Naive thymus-derived CD8-positive, alpha-beta T cell (primary cell): Measurements from ENCODE around the gene IL21. TPM values are rescaled to one million over a fixed set of nuclear protein-coding genes. Genes with fewer than 3 reads are reported as not detected.
A peak's percentile ranks its signal among the peaks of the same experiment; 100 is the strongest.

Source experiments
- ATAC-seq, 2 donors: fragments of 150-1000 bp; cut with Tn5 transposase in 1 of 2; sonication (Bioruptor Pico), chemical (Tn5 transposase) in 1 of 2; 1 replicate in 1 of 2; 2 replicates in 1 of 2; pipeline ENCODE4 v1.10.0; 2021; ENCODE audit warnings: mild to moderate bottlenecking in 2 of 2, moderate library complexity in 2 of 2
- POLR2A ChIA-PET: fragments of 350-600 bp; sonication (Branson Sonifier 250); formaldehyde crosslinking; loops from one replicate; lab custom pipeline; 2021; ENCODE audit warnings: antibody characterized with exemption; lab: Charles Lee
- DNase-seq, 10 donors: peaks; one replicate each; pipeline versions ENCODE4 v3.0.0 to v3.0.0-alpha.2; 2020 to 2022
- H3K27ac Mint-ChIP-seq, 10 donors: one replicate each; pipeline ENCODE4 v1.8.0; 2020 to 2022; ENCODE audit warnings: mild to moderate bottlenecking in 10 of 10, mixed read lengths in 10 of 10, moderate library complexity in 4 of 10, inconsistent platforms in 1 of 10
- H3K27me3 Mint-ChIP-seq, 5 donors: one replicate each; pipeline ENCODE4 v1.8.0; 2021 to 2022; ENCODE audit warnings: mixed read lengths in 5 of 5
- H3K36me3 Mint-ChIP-seq, 3 donors: one replicate each; pipeline ENCODE4 v1.8.0; 2020 to 2022; ENCODE audit warnings: mixed read lengths in 3 of 3, mild to moderate bottlenecking in 2 of 3, inconsistent platforms in 1 of 3
- H3K4me1 Mint-ChIP-seq, 4 donors: one replicate each; pipeline ENCODE4 v1.8.0; 2021 to 2022; ENCODE audit warnings: mixed read lengths in 4 of 4
- H3K4me3 Mint-ChIP-seq, 10 donors: one replicate each; pipeline ENCODE4 v1.8.0; 2020 to 2022; ENCODE audit warnings: mild to moderate bottlenecking in 10 of 10, mixed read lengths in 10 of 10, moderate library complexity in 6 of 10, inconsistent platforms in 1 of 10
- H3K9me3 Mint-ChIP-seq, 9 donors: one replicate each; pipeline ENCODE4 v1.8.0; 2020 to 2022; ENCODE audit warnings: mixed read lengths in 9 of 9, mild to moderate bottlenecking in 3 of 9, inconsistent platforms in 1 of 9, moderate library complexity in 1 of 9
- polyA plus RNA-seq, 3 donors: library from polyadenylated mRNA; unstranded; fragments of 300-500 nt; fragmentation: Illumina TruSeq; gene quantifications; one replicate each; pipeline ENCODE4 v1.2.3, GENCODE V29; 2021
- total RNA-seq, 8 experiments: library from RNA in 2 of 8; stranded (reverse) in 2 of 8; gene quantifications; one replicate each; pipeline ENCODE4 v1.2.3 and lab custom pipeline; 2021 to 2026

IL21 gene
- total and polyA plus RNA-seq, 5 experiments from 2014 or later: not detected

DNA sequence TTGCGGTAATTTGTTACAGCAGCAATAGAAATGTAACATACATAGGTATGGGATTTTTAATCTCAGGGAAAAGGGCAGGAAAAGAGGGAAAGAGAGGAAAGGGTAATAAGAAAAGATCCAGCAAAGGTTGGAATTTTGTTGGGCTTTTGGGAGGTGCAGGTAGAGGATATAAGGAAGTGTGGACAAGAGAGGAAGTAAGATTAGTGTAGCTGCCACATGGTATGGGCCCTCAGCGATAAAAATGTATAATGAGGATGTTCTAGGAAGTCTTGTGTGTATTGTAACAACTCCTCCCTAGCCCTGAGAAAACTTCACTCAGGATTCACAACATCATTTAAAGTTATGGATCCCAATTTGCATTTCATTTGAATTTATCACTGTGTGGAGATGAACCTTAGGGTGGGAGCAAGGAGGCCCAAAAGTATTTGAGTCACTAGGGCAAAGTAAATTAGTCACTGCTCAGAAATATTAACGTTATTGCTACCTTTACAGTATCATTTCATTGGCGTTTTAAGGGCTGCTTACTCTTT is 2.8 kb upstream of the IL21 start:
- POLR2A ChIA-PET: no interaction called here
- H3K27me3 Mint-ChIP-seq: peaks cover 0 to 4% (median 0%) of the 10 kb centered on the region in 5 donors
- DNase-seq: no peak
- H3K4me3 Mint-ChIP-seq: no peak overlapping the region
- H3K27ac Mint-ChIP-seq: no peak overlapping the region
- H3K36me3 Mint-ChIP-seq: no peaks in the 10 kb centered on the region
- H3K9me3 Mint-ChIP-seq: no peaks in the 10 kb centered on the region
- no peak for ATAC-seq
- H3K4me1 Mint-ChIP-seq: no peaks in the 10 kb centered on the region

- no peak for DNase-seq
- no peak overlapping the region for H3K4me3 Mint-ChIP-seq
These were observed 1.5 kb upstream of the IL21 start for GRCh38 chr4:122622400-122622799.

GRCh38 chr4:122619611-122620010 is 1.3 kb downstream of the IL21 start:
- Mint-ChIP-seq H3K27ac (no peak overlapping the region), H3K9me3 (no peaks in the 10 kb centered on the region), H3K4me3 (no peak overlapping the region), H3K36me3 (no peaks in the 10 kb centered on the region), H3K27me3 (no peaks in the 10 kb centered on the region), H3K4me1 (no peaks in the 10 kb centered on the region)
- POLR2A ChIA-PET: no interaction called here
- ATAC-seq (no peak), DNase-seq (no peak)

More at GRCh38 chr4:122622400-122622799, 1.5 kb upstream of the IL21 start:
- Mint-ChIP-seq H3K27ac (no peak overlapping the region), H3K36me3 (no peaks in the 10 kb centered on the region), H3K4me1 (no peaks in the 10 kb centered on the region), H3K9me3 (no peaks in the 10 kb centered on the region), H3K27me3 (no peaks in the 10 kb centered on the region)
- ATAC-seq: no peak
- POLR2A ChIA-PET: no interaction called here

DNA sequence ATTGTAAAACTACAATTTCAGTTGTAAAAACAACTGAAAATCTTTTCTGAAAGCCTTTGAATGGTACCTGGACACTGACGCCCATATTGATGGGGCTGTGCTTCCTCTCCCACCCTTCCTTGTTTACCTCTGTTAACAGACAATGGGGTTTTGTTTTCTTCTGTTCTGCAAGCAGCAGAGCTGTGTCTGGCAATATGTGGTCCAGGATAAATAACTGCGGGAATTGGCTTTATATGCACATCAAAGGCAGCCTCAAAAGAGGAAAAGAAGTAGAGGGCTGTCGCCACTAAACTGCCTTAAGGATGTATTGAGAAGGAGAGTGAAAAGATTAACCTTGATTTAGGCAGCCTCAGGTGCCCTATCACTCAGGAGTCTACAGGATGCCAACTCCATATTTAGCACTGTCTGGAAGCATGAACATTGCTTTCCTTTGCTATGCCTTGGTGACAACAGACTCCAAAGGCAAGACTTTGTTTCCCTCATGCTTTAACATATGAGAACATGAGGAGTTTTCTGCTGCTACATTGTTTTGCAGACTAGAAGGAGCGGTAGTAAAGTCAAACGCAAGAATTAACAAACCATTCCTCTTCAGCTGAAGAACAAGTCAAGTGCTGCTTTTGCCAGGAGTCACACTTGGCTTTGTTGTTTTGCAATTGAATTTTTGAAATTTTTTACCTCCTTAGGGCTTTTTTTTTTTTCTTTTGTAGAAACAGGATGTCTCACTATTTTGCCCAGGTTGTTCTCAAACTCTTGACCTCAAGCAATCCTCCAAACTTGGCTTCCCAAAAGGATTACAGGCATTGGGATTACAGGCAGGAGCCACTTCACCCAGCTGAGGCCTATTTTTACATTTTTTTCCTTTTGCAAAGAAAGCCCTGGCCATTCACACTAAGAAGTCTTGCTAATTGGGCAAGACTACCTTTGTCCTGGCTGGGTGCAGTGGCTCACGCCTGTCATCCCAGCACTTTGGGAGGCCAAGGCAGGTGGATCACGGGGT is 3.0 kb downstream of the IL21 start:
- Mint-ChIP-seq H3K9me3 (no peaks in the 10 kb centered on the region), H3K27me3 (no peaks in the 10 kb centered on the region), H3K27ac (no peak overlapping the region)

DNA sequence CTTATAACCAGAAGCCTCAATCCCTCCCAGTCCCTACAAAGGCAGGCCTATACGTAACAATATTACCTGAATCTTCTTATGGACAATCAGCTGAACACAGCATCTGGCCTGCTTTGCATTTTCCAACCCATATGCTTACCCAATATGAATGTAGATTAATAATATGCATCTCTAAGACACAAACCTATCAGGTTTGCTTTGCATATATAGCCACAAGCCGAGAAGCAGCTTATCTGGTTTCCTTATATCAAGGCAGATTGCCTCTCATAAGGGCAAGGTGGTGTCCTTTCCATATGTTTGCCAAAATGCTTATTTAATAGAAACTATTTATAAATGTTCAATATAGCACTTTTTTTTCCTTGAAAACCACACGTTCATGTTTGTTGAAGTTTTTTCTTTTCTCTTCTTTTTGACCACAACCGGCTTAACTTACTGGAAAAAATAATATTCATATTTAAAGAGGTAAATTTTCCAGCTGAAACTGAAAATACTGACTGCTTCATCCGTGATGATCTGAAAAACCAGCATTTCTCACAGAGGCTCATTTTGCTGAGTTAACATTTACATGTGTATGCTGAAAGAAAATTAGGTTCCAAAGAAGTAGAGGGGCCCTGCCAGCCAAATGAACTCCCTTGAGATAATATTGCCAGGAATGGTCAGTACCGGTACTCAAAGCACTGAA is 3.8 kb downstream of the IL21 start:
- Mint-ChIP-seq H3K4me3 (no peak overlapping the region), H3K36me3 (no peaks in the 10 kb centered on the region), H3K27me3 (peaks cover 0 to 1% (median 0%) of the 10 kb centered on the region in 5 donors), H3K27ac (no peak overlapping the region), H3K4me1 (no peaks in the 10 kb centered on the region), H3K9me3 (no peaks in the 10 kb centered on the region)
- ATAC-seq (no peak), DNase-seq (no peak)
- POLR2A ChIA-PET: no interaction called here

More for the DNA sequence above, 3.0 kb downstream of the IL21 start:
- Mint-ChIP-seq H3K36me3 (no peaks in the 10 kb centered on the region), H3K4me1 (no peaks in the 10 kb centered on the region), H3K4me3 (no peak overlapping the region)
- ATAC-seq: no peak
- DNase-seq: no peak
- POLR2A ChIA-PET: no interaction called here

DNA sequence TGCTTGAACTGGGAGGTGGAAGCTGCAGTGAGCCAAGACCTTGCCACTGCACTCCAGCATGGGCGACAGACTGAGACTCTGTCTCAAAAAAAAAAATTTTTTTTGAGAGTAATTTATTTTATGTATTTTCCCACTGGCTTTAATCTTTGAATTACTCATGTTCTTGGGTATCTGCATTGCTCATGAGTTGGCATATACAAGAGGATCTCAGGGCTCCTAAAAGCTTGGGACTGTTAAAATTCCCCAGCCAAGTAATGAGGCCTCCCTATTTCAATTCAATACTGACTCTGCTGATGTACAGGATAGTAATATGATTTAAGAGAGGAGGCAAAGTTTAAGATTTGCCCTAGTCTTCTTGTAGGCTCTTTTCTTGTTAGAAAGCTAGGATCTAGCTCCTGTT is 6.2 kb downstream of the IL21 start:
- H3K4me3 Mint-ChIP-seq: no peak overlapping the region
- no peaks in the 10 kb centered on the region for H3K36me3 Mint-ChIP-seq
- H3K27ac Mint-ChIP-seq: no peak overlapping the region
- H3K27me3 Mint-ChIP-seq: peaks cover 0 to 1% (median 0%) of the 10 kb centered on the region in 5 donors
- H3K9me3 Mint-ChIP-seq: no peaks in the 10 kb centered on the region
- no peaks in the 10 kb centered on the region for H3K4me1 Mint-ChIP-seq
- POLR2A ChIA-PET: no interaction called here
- no peak for ATAC-seq
- DNase-seq: no peak

GRCh38 chr4:122612540-122612939 is 8.3 kb downstream of the IL21 start:
- no peak for DNase-seq
- no peaks in the 10 kb centered on the region for H3K4me1 Mint-ChIP-seq
- no peak overlapping the region for H3K27ac Mint-ChIP-seq
- ATAC-seq: no peak
- H3K4me3 Mint-ChIP-seq: no peak overlapping the region
- POLR2A ChIA-PET: no interaction called here
- no peaks in the 10 kb centered on the region for H3K36me3 Mint-ChIP-seq
- peaks cover 0 to 1% (median 0%) of the 10 kb centered on the region in 5 donors for H3K27me3 Mint-ChIP-seq
- no peaks in the 10 kb centered on the region for H3K9me3 Mint-ChIP-seq

GRCh38 chr4:122606364-122607043 is 14.4 kb downstream of the IL21 start:
- POLR2A ChIA-PET: no interaction called here
- no peak overlapping the region for H3K4me3 Mint-ChIP-seq
- no peaks in the 10 kb centered on the region for H3K36me3 Mint-ChIP-seq
- no peaks in the 10 kb centered on the region for H3K9me3 Mint-ChIP-seq
- no peak for ATAC-seq
- no peak for DNase-seq
- peaks cover 0 to under 1% (median 0%) of the 10 kb centered on the region in 4 donors for H3K4me1 Mint-ChIP-seq
- H3K27me3 Mint-ChIP-seq: peaks cover 2 to 11% (median 9%) of the 10 kb centered on the region in 5 donors
- no peak overlapping the region for H3K27ac Mint-ChIP-seq

GRCh38 chr4:122604146-122604545 is 16.7 kb downstream of the IL21 start:
- Mint-ChIP-seq H3K9me3 (no peaks in the 10 kb centered on the region), H3K27ac (peak overlapping the region in 1 of 10 donors; percentile 25), H3K4me3 (no peak overlapping the region), H3K36me3 (no peaks in the 10 kb centered on the region), H3K27me3 (peaks cover 5 to 28% (median 19%) of the 10 kb centered on the region in 5 donors), H3K4me1 (peaks cover 0 to 1% (median 0%) of the 10 kb centered on the region in 4 donors)
- DNase-seq (no peak), ATAC-seq (no peak)
- POLR2A ChIA-PET: no interaction called here

DNA sequence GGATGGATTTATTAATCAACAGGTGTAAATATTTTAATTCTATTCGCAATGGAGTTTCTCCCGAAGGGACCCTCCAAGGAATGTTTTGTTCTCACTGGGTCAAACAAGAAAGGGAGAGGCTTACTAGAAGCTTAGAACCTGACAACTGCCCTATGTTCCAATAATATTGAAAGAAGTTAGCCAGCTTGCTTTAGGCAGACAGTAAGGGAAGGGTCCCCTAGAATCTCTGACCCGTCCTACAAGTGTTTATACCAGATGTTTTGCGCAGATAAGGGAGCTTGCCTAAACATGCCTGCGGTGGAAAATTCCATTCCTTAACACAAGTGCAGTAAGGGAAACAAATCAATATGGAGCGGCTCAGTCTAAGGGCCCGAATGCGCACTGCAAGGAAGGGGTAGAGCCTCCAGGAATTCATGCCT is 17.7 kb downstream of the IL21 start:
- Mint-ChIP-seq H3K4me1 (peaks cover 0 to 1% (median 0%) of the 10 kb centered on the region in 4 donors), H3K4me3 (no peak overlapping the region), H3K36me3 (no peaks in the 10 kb centered on the region), H3K27ac (peak overlapping the region in 1 of 10 donors; percentile 6), H3K27me3 (peaks cover 6 to 33% (median 22%) of the 10 kb centered on the region in 5 donors), H3K9me3 (no peaks in the 10 kb centered on the region)
- POLR2A ChIA-PET: no interaction called here
- DNase-seq: no peak
- ATAC-seq: no peak

DNA sequence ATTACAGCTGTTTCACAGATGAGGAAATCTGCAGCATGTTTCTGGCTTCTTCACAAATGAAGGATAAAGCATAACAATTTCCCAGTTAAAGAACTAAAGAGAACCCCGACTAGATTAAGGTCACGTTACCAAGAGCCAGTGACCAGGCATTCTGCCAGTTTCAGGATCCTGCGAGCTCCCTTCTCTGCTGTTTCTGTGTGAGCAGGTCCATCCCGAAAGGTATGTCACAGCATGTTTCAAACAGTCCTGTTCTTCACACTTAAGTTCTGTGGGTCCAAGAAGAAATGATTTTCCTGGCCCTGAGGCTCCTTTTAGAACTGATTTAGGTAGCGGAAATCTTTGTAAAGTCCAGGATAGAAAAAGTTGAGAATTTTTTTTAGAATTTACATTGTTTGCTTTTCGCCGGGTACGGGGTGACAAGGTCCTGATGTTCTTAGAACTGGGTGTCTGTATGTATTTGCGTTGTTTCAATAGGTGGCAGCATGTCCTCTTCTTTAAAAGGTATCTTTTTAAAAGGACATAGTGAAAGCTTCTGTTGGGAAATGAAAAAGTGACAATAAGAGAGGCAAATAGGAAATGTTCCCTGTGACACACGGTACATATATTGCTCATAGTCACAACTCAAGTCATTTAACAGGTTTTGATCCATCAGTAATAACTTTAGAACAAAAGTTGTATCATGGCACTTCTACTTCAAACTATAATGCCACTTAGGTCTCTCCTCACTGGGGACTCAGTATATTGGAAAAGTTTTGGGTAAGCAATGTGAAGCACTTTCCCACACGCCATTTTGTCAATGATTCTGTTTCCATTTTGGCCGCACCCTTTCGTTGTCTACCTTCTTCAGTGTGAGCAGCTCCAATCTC is 18.4 kb downstream of the IL21 start:
- ATAC-seq (no peak), DNase-seq (peak in 1 of 10 donors; percentile 4)
- Mint-ChIP-seq H3K36me3 (no peaks in the 10 kb centered on the region), H3K9me3 (no peaks in the 10 kb centered on the region), H3K27me3 (peaks cover 6 to 33% (median 22%) of the 10 kb centered on the region in 5 donors), H3K4me3 (no peak overlapping the region), H3K4me1 (peaks cover 0 to 1% (median 0%) of the 10 kb centered on the region in 4 donors), H3K27ac (no peak overlapping the region)
- POLR2A ChIA-PET: no interaction called here

DNA sequence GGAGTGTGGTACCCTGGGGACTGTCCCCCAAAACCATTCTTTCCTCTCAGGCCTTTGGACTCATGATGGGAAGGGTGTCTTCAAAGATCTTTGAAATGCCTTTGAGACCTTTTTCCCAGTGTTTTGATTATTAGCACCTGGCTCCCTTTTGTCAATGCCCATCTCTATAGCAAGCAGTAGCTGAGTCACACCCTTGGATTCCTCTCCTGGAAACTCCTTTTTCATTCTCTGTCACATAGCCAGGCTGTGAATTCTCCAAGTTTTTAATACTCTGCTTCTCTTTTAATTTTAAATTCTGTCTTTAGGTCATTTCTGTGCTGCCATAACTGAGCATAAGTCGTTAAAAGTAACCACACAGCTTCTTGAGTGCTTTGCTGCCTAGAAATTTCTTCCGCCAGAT is 29.7 kb downstream of the IL21 start:
- Mint-ChIP-seq H3K27me3 (peaks cover 0 to 9% (median 0%) of the 10 kb centered on the region in 5 donors), H3K9me3 (peaks cover 0 to 1% (median 0%) of the 10 kb centered on the region in 9 donors), H3K27ac (no peak overlapping the region), H3K4me3 (no peak overlapping the region), H3K36me3 (no peaks in the 10 kb centered on the region), H3K4me1 (no peaks in the 10 kb centered on the region)
- ATAC-seq (no peak), DNase-seq (no peak)
- POLR2A ChIA-PET: no interaction called here
